ENCODE results near the gene QSOX1.
"Not testable (repeated sequence)": the region's sequence is repeated elsewhere in the genome, so short reads cannot be mapped to it uniquely, and the experiment has no call there.

The QSOX1 gene, protein sequence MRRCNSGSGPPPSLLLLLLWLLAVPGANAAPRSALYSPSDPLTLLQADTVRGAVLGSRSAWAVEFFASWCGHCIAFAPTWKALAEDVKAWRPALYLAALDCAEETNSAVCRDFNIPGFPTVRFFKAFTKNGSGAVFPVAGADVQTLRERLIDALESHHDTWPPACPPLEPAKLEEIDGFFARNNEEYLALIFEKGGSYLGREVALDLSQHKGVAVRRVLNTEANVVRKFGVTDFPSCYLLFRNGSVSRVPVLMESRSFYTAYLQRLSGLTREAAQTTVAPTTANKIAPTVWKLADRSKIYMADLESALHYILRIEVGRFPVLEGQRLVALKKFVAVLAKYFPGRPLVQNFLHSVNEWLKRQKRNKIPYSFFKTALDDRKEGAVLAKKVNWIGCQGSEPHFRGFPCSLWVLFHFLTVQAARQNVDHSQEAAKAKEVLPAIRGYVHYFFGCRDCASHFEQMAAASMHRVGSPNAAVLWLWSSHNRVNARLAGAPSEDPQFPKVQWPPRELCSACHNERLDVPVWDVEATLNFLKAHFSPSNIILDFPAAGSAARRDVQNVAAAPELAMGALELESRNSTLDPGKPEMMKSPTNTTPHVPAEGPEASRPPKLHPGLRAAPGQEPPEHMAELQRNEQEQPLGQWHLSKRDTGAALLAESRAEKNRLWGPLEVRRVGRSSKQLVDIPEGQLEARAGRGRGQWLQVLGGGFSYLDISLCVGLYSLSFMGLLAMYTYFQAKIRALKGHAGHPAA

DNA sequence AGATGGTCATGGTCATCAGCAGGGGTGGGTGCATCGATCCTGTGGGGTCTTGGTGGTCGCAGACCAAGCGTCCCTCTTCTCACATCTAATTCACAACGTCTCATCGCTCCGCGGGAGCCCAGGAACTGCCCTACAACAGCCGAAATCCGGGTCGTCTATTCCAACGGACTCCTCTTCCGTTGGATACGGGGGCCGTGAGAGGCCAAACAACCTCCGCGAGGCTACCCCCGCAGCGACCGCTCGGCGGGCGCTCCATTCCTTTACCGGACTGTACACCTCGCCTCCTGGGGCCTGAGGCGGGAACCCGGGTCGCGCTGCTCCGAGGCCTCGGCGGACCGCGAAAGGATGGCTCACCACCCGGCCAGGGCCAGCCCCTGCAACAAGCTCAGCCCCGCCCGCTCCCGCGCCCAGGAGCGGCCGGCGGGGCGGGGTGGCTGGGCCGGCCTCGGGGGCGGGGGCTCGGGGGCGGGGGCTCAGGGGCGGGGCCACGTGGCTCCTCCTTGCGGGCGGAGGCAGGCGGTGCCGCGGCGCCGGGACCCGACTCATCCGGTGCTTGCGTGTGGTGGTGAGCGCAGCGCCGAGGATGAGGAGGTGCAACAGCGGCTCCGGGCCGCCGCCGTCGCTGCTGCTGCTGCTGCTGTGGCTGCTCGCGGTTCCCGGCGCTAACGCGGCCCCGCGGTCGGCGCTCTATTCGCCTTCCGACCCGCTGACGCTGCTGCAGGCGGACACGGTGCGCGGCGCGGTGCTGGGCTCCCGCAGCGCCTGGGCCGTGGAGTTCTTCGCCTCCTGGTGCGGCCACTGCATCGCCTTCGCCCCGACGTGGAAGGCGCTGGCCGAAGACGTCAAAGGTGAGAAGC, at the start of gene QSOX1:
Gene QSOX1, plus strand, starts transcription at position 545 of the 857 bp plus-strand sequence. Its CDS starts 39 bp downstream, at position 584.
- DNase-seq = peak; percentile 95

GRCh38 chr1:180112091-180112490, 42.6 kb upstream of the QSOX1 start:
- DNase-seq = no peak

DNA sequence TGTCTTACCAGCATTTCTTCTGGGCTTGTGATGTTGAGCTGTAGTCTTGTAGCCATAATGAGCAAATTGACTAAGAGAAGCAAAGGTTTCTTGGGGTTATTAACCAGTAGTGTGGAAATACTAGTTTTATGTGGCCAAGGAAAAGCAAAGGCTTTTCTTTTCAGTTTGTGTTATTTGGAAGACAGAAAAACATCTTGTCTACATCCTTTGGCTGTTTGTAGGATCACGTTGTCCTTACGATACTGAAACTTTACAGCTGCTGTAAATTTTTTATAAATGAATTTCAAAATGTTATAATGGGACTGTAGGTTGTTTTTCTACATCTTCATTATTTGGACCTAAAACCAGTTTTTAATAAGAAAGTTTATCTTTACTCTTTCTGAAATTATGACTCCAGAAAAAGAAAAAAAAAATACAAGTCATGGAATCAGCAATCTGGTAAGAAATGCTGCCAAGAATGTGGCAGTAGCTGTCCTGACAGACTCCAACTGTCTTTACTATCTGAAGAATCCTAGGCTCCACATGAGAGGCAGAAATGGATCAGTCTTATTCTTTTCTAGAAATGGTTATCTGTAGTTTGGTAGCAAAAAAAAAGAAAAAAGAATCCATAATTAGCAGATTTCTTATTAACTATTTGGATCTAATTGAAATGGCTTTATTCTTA, 41.6 kb upstream of the QSOX1 start:
- DNase-seq = no peak

DNA sequence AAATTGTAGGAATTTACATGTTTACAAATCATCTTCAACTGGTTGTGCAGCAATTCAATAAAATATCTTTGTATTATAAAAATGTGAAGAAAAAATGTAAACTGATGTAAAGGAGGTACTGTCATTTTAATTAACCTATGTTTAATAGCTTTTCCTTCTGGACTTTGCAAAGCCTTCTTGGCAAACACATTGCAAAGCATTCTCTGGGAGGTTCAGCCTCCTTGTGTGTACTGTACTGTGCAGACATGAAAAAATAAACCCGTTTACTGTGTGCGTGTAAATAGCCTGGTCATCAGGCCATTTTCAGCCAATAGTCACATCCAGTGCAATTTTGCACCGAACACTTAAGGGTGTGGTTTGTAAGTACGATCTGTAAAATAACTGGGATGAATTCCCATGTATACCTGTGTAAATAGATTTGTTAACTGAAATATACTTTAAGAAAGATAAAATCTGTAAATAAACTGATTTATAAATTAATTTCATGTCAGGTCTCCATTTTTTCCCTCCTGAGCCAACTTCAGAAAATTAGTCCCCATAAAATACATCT, 40.2 kb upstream of the QSOX1 start:
- no peak for DNase-seq

GRCh38 chr1:180116964-180117763, 37.5 kb upstream of the QSOX1 start:
- DNase-seq = no peak

- DNase-seq = no peak
These were observed 36.9 kb upstream of the QSOX1 start for GRCh38 chr1:180117764-180118116.

GRCh38 chr1:180119837-180120236, 34.8 kb upstream of the QSOX1 start:
- no peak for DNase-seq

DNA sequence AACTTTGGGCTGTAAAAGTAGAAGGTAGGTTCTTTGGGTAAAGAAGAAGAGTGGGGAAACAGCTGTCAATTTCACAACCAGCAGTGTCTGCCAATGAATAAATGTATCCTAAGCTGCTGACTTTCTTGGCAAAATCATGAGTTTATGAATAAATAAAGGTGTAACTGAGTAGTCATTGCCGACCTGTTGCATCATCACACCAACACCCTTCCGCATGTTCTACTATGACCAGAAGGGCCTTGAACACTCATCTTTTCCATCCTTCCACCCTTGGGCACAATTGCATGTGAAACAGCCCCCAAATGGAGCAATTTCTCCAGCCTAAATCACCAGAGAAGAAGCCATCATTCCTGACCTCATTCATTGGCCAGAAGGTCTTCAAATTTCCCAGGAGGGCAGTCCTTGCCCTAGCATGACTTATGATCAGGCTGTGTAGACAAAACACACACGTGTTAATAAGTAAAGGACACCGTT, 31.2 kb upstream of the QSOX1 start:
- DNase-seq = no peak

DNA sequence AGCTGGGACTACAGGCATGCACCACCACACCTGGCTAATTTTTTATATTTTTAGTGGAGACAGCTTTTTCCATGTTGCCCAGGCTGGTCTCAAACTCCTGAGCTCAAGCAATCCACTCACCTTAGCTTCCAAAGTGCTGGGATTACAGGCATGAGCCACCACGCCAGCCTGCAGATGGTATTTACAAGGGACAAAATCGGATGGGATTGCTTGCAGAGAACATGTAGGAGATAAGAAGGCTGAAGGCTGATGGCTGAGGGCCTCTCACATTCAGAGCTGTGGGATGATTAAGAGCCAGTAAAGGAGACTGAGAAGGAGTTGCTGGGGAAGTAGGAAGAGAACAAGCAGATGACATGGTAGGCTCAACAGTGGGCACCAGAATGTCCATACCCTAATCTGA, 24.0 kb upstream of the QSOX1 start:
- DNase-seq = no peak

DNA sequence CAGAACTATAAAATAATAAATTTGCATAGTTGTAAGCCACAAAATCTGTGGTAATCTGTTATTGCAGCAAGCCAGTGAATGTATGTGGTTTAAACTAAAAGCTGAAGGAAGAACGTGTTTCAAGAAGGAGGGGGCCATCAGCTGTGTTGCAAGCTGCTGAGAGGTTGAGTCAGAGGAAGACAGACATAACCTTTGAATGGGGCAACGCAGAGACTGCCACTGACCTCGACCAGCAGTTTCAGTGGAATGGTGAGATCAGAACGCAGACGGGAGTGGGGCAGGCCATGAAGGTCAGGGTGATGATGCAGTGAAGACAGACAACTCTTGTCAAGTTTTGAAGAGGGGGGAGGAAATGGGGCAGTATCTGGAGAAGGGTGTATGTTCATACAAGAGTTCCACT, 23.2 kb upstream of the QSOX1 start:
- no peak for DNase-seq

DNA sequence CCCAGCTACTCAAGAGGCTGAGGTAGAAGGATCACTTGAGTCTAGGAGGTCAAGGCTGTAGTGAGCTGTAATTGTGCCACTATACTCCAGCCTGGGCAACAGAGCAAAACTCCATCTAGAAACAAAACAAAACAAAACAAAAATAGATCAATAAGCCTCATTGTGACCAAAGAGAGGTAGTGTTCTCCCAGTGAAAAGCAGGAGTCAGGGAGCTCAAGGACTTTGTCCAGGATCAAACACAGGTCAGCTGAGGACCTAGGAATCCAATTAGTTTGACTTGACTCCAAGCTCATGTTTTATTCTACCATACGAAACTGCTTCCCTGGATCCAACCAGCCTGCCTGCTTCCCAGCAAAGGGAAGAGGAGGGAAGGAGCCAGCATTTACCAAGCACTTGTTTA, 21.5 kb upstream of the QSOX1 start:
- DNase-seq = no peak

DNA sequence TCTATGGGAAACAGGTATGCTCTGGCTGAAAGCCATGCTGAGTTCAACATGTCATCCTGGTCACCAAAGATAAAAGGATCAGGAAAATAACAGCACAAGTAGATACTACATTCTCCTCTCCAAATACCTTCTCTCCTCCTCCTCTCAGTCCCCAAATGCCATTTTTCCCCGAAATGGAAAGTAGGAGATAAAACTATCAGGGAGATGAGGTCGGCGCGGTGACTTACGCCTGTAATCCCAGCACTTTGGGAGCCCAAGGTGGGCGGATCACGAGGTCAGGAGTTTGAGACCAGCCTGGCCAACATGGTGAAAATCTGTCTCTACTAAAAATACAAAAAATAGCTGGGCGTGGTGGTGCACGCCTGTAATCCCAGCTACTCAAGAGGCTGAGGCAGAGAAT, 21.0 kb upstream of the QSOX1 start:
- not testable (repeated sequence) for DNase-seq

DNA sequence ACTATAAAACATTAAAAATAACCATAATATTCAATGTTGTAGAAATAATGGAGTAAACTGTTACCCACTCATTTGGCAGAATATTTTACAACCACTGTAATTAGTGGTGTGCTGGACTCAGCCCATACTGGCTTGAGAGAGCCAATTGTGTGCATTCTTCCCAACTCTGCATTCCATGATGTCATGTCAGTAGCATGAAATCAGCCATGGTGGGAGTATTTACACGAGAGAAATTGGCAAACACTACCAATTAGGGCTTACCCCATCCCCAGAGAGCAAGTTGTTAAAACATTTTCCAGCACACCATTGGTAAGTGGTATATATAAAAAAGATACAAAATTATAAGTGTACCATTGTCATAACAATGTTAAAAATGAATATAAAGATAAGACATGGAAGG, 19.1 kb upstream of the QSOX1 start:
- DNase-seq = no peak

- DNase-seq = no peak
These were observed 18.2 kb upstream of the QSOX1 start for GRCh38 chr1:180136331-180136967.

DNA sequence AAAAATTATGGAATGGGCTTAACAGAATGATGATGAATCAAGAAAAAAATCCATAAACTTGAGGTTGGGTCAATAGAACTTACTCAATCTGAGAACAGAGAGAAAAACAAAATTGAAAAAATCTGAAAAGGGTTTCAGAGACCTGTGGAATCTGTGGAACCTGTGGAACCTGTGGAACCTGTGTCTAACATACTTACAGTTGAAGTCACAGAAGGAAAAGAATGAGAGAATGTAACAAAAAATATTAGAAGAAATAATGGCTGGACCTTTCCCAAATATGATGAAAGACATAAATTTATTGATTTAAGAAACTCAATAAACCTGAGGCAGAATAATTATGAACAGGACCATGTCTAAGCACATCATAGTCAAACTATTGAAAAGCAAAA, 17.7 kb upstream of the QSOX1 start:
- DNase-seq = no peak

GRCh38 chr1:180137776-180138175, 16.9 kb upstream of the QSOX1 start:
- no peak for DNase-seq

DNA sequence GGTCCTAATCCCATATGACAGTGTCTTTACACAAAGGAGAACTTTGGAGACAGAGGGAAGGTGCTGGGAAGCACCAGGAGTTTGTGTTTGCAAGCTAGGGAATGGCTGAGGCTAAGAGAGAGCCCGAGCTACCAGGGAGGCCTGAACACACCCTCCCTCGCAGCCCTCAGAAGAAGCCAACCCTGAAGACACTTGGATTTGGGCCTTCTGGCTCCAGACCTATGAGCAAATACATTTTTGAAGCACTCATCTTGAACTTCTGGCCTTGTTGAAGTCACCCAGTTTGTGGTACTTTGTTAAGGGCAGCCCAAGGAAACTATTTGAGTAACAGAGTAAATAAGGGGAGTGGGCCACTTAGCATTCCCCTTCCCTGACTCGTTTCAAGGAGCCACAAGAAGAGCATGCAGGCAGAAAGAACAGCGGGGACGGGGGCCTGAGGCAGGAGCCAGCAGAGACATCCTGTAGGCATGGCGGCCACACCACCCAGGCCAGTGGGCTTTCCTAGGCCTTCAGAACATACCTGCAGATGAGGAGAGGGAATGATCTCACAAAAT, 13.2 kb upstream of the QSOX1 start:
- no peak for DNase-seq

- DNase-seq = no peak
These were observed 11.3 kb upstream of the QSOX1 start for GRCh38 chr1:180143359-180143758.

DNA sequence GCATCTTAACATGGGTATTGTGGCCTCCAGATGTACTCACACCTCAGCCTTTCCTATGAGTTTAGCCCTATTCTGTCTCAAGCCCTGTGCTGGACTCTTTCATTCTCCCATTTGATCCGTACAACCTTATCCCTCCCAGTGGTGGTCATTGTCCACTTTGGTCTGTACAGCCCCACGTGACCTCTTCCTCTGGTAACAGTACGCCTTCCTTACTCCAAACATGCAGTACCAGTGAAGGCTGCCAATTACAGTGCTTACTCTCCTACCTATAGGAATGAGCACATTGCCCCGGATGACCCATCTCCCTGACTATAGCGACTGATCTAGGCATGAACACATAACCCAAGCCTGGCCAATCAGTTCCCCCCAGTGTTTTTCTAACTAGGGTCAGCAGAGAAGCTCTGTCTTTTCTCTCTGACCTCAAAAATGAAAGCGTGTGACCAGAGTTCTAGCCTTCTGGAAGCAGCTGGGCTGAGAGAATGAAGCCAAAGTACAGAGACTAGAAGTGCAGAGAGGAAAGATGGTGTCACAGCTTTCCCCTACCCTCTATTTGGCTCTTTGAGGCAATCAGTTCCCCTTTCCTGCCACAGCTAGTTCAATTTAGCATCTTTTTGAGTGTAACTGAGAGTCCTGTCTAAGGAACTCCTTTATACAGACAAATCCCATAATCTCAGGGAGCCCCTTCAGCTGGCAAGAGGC, 9.9 kb upstream of the QSOX1 start:
- no peak for DNase-seq

GRCh38 chr1:180145446-180145845, 9.2 kb upstream of the QSOX1 start:
- DNase-seq = no peak
